ENCODE data around the gene PPIP5K2.
"Not testable (repeated sequence)": the region's sequence is repeated elsewhere in the genome, so short reads cannot be mapped to it uniquely, and the experiment has no call there.

The PPIP5K2 gene

GRCh38 chr5:103188436-103188835 lies 68.3 kb downstream of the PPIP5K2 start:
- no peak overlapping the region for H3K27ac ChIP-seq (ENCODE audit: insufficient read depth, low read length, poor library complexity, severe bottlenecking)

GRCh38 chr5:103203226-103203625 lies 83.1 kb downstream of the PPIP5K2 start:
- Histone ChIP-seq H3K36me3 (ENCODE audit: control insufficient read depth, insufficient read depth, low read length) (peaks cover 8% of the 10 kb centered on the region), H3K9me3 (ENCODE audit: control insufficient read depth, low read length) (no peaks in the 10 kb centered on the region), H3K4me1 (ENCODE audit: control insufficient read depth, insufficient read depth, low read length, poor library complexity, severe bottlenecking) (no peaks in the 10 kb centered on the region), H3K4me3 (ENCODE audit: insufficient read depth, low read depth, low read length, poor library complexity, severe bottlenecking) (no peak overlapping the region), H3K27ac (ENCODE audit: insufficient read depth, low read length, poor library complexity, severe bottlenecking) (no peak overlapping the region), H3K27me3 (replicated peaks; ENCODE audit: control insufficient read depth, insufficient read depth, low read length, poor library complexity, severe bottlenecking) (no peaks in the 10 kb centered on the region)
- DNase-seq, result no peak

More at GRCh38 chr5:103188436-103188835, 68.3 kb downstream of the PPIP5K2 start:
- DNase-seq, result no peak
- Histone ChIP-seq H3K27me3 (replicated peaks; ENCODE audit: control insufficient read depth, insufficient read depth, low read length, poor library complexity, severe bottlenecking) (no peaks in the 10 kb centered on the region), H3K36me3 (ENCODE audit: control insufficient read depth, insufficient read depth, low read length) (peaks cover 32% of the 10 kb centered on the region), H3K4me3 (ENCODE audit: insufficient read depth, low read depth, low read length, poor library complexity, severe bottlenecking) (no peak overlapping the region), H3K4me1 (ENCODE audit: control insufficient read depth, insufficient read depth, low read length, poor library complexity, severe bottlenecking) (no peaks in the 10 kb centered on the region), H3K9me3 (ENCODE audit: control insufficient read depth, low read length) (no peaks in the 10 kb centered on the region)

DNA sequence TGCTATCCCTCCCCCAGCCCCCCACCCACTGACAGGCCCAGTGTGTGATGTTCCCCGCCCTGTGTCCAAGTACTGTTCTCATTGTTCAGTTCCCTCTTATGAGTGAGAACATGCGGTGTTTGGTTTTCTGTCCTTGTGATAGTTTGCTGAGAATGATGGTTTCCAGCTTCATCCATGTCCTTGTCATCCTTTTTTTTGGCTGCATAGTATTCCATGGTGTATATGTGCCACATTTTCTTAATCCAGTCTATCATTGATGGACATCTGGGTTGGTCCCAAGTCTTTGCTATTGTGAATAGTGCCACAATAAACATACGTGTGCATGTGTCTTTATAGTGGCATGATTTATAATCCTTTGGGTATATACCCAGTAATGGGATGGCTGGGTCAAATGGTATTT lies 84.9 kb downstream of the PPIP5K2 start:
- H3K4me1 ChIP-seq (ENCODE audit: control insufficient read depth, insufficient read depth, low read length, poor library complexity, severe bottlenecking); H3K27me3 ChIP-seq (replicated peaks; ENCODE audit: control insufficient read depth, insufficient read depth, low read length, poor library complexity, severe bottlenecking); H3K9me3 ChIP-seq (ENCODE audit: control insufficient read depth, low read length); DNase-seq; H3K4me3 ChIP-seq (ENCODE audit: insufficient read depth, low read depth, low read length, poor library complexity, severe bottlenecking); H3K36me3 ChIP-seq (ENCODE audit: control insufficient read depth, insufficient read depth, low read length); H3K27ac ChIP-seq (ENCODE audit: insufficient read depth, low read length, poor library complexity, severe bottlenecking): not testable (repeated sequence)

DNA sequence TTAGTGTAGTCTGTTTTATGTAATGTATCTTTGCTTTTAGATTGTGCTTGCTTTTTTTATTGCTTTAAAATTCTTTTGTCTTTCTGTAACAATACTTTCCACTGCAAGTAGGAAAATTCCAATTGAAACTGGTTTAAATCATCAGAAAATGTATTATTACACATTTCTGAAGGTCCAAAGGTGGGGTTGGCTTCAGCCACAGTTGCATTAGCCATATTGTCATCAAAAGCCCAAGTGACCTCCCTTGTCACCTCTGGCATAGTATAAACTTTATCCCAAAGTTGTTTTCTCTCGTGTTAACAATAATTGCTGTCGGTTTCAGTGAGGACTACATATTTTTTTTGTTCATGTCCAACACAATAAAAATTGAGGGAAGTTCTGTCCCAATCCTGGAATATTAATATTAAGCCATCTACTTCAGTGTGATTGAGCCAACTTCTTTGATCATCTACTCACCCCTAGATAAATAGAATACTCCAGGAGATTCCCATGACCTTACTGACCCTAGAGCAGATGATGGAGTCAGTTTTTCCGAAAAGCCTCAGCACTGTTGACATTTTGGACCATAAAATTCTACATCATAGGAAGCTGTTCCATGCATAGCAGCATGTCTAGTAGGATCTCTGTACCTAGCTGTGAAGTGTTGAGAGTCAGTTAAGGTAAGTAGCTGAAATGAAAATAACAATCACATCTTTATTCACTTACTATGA lies 86.0 kb downstream of the PPIP5K2 start:
- Histone ChIP-seq H3K4me3 (ENCODE audit: insufficient read depth, low read depth, low read length, poor library complexity, severe bottlenecking) (no peak overlapping the region), H3K27ac (ENCODE audit: insufficient read depth, low read length, poor library complexity, severe bottlenecking) (no peak overlapping the region), H3K9me3 (ENCODE audit: control insufficient read depth, low read length) (no peaks in the 10 kb centered on the region), H3K27me3 (replicated peaks; ENCODE audit: control insufficient read depth, insufficient read depth, low read length, poor library complexity, severe bottlenecking) (no peaks in the 10 kb centered on the region), H3K36me3 (ENCODE audit: control insufficient read depth, insufficient read depth, low read length) (peaks cover 3% of the 10 kb centered on the region), H3K4me1 (ENCODE audit: control insufficient read depth, insufficient read depth, low read length, poor library complexity, severe bottlenecking) (no peaks in the 10 kb centered on the region)
- DNase-seq, result no peak

GRCh38 chr5:103207011-103207410 lies 86.9 kb downstream of the PPIP5K2 start:
- Histone ChIP-seq H3K36me3 (ENCODE audit: control insufficient read depth, insufficient read depth, low read length) (peaks cover 3% of the 10 kb centered on the region), H3K9me3 (ENCODE audit: control insufficient read depth, low read length) (no peaks in the 10 kb centered on the region), H3K4me1 (ENCODE audit: control insufficient read depth, insufficient read depth, low read length, poor library complexity, severe bottlenecking) (no peaks in the 10 kb centered on the region), H3K4me3 (ENCODE audit: insufficient read depth, low read depth, low read length, poor library complexity, severe bottlenecking) (no peak overlapping the region), H3K27me3 (replicated peaks; ENCODE audit: control insufficient read depth, insufficient read depth, low read length, poor library complexity, severe bottlenecking) (no peaks in the 10 kb centered on the region), H3K27ac (ENCODE audit: insufficient read depth, low read length, poor library complexity, severe bottlenecking) (no peak overlapping the region)
- DNase-seq, result no peak

DNA sequence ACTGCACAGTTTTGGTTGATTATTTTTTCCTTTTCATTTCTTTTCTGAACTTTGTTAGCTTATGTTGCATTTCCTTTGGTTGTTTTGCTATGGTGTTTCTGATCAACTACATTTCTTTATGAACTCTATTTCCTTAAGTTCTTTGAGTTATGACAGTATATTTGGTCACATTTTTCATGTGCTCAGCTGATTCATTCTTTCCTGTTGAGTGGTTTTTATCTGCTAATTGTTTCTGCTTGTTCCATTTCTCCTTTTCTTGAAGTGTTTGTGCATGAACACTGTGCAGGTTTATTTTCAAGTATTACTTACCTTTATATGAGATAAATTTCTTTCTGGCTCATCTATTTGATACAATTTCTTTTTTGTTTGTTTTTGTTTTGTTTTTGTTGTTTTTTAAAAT lies 87.6 kb downstream of the PPIP5K2 start:
- no peak for DNase-seq
- no peaks in the 10 kb centered on the region for H3K9me3 ChIP-seq (ENCODE audit: control insufficient read depth, low read length)
- peaks cover 3% of the 10 kb centered on the region for H3K36me3 ChIP-seq (ENCODE audit: control insufficient read depth, insufficient read depth, low read length)
- H3K4me1 ChIP-seq (ENCODE audit: control insufficient read depth, insufficient read depth, low read length, poor library complexity, severe bottlenecking), result no peaks in the 10 kb centered on the region
- H3K27ac ChIP-seq (ENCODE audit: insufficient read depth, low read length, poor library complexity, severe bottlenecking), result no peak overlapping the region
- H3K4me3 ChIP-seq (ENCODE audit: insufficient read depth, low read depth, low read length, poor library complexity, severe bottlenecking), result no peak overlapping the region
- no peaks in the 10 kb centered on the region for H3K27me3 ChIP-seq (replicated peaks; ENCODE audit: control insufficient read depth, insufficient read depth, low read length, poor library complexity, severe bottlenecking)

DNA sequence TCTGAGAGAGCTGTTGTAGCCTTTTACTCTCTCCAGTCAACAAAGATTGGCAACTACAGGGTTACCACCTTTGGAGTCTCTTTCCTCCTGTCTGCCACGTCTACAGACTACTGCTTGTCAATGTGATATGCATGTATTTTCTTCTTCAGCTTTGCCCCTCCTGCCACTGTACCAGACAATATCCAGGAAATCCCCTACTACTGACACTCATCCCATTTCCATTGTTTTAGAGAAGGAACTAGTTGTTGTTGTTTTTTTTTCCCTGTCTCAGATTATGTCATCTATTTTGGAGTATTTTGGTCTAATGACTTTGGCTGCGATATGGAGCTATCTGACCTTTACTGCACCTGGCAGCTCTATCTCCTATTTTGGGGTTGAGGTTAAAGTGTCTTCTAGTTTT lies 88.4 kb downstream of the PPIP5K2 start:
- no peak for DNase-seq
- Histone ChIP-seq H3K36me3 (ENCODE audit: control insufficient read depth, insufficient read depth, low read length) (peaks cover 3% of the 10 kb centered on the region), H3K27me3 (replicated peaks; ENCODE audit: control insufficient read depth, insufficient read depth, low read length, poor library complexity, severe bottlenecking) (no peaks in the 10 kb centered on the region), H3K9me3 (ENCODE audit: control insufficient read depth, low read length) (no peaks in the 10 kb centered on the region), H3K4me3 (ENCODE audit: insufficient read depth, low read depth, low read length, poor library complexity, severe bottlenecking) (no peak overlapping the region), H3K4me1 (ENCODE audit: control insufficient read depth, insufficient read depth, low read length, poor library complexity, severe bottlenecking) (no peaks in the 10 kb centered on the region), H3K27ac (ENCODE audit: insufficient read depth, low read length, poor library complexity, severe bottlenecking) (no peak overlapping the region)

DNA sequence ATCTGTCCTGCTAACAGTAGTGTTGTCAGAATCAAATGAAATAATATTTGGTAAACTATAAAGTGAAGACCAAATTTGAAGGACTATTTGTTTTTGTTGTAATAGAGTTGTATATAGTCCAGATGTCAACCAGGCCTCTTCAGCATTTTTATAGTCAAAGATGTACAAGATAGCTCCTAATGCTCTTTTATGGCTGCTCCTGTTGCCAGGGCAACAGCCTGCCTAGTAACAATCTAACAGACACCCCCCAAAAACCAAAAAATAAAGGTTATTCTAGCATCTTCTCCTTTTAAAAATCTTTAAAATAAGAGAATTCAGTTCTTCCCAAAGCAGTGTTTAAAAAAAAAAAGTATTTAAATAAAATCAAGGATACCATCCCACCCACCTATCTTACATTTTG lies 89.0 kb downstream of the PPIP5K2 start:
- Histone ChIP-seq H3K4me3 (ENCODE audit: insufficient read depth, low read depth, low read length, poor library complexity, severe bottlenecking) (no peak overlapping the region), H3K27me3 (replicated peaks; ENCODE audit: control insufficient read depth, insufficient read depth, low read length, poor library complexity, severe bottlenecking) (no peaks in the 10 kb centered on the region), H3K36me3 (ENCODE audit: control insufficient read depth, insufficient read depth, low read length) (peaks cover 3% of the 10 kb centered on the region), H3K9me3 (ENCODE audit: control insufficient read depth, low read length) (no peaks in the 10 kb centered on the region), H3K27ac (ENCODE audit: insufficient read depth, low read length, poor library complexity, severe bottlenecking) (no peak overlapping the region), H3K4me1 (ENCODE audit: control insufficient read depth, insufficient read depth, low read length, poor library complexity, severe bottlenecking) (no peaks in the 10 kb centered on the region)
- no peak for DNase-seq

GRCh38 chr5:103210952-103211351 lies 90.9 kb downstream of the PPIP5K2 start:
- Histone ChIP-seq H3K4me3 (ENCODE audit: insufficient read depth, low read depth, low read length, poor library complexity, severe bottlenecking) (no peak overlapping the region), H3K27me3 (replicated peaks; ENCODE audit: control insufficient read depth, insufficient read depth, low read length, poor library complexity, severe bottlenecking) (no peaks in the 10 kb centered on the region), H3K36me3 (ENCODE audit: control insufficient read depth, insufficient read depth, low read length) (no peaks in the 10 kb centered on the region), H3K4me1 (ENCODE audit: control insufficient read depth, insufficient read depth, low read length, poor library complexity, severe bottlenecking) (no peaks in the 10 kb centered on the region), H3K27ac (ENCODE audit: insufficient read depth, low read length, poor library complexity, severe bottlenecking) (no peak overlapping the region), H3K9me3 (ENCODE audit: control insufficient read depth, low read length) (no peaks in the 10 kb centered on the region)
- DNase-seq, result no peak

- no peak for DNase-seq
- H3K4me1 ChIP-seq (ENCODE audit: control insufficient read depth, insufficient read depth, low read length, poor library complexity, severe bottlenecking), result no peaks in the 10 kb centered on the region
- no peaks in the 10 kb centered on the region for H3K27me3 ChIP-seq (replicated peaks; ENCODE audit: control insufficient read depth, insufficient read depth, low read length, poor library complexity, severe bottlenecking)
- H3K27ac ChIP-seq (ENCODE audit: insufficient read depth, low read length, poor library complexity, severe bottlenecking), result no peak overlapping the region
- no peaks in the 10 kb centered on the region for H3K36me3 ChIP-seq (ENCODE audit: control insufficient read depth, insufficient read depth, low read length)
- no peaks in the 10 kb centered on the region for H3K9me3 ChIP-seq (ENCODE audit: control insufficient read depth, low read length)
- H3K4me3 ChIP-seq (ENCODE audit: insufficient read depth, low read depth, low read length, poor library complexity, severe bottlenecking), result no peak overlapping the region
Measured at GRCh38 chr5:103211576-103212561, 91.8 kb downstream of the PPIP5K2 start.
